NB4 (cell line): ENCODE measurements around the gene GNA15.

ENCODE experiments used
- DNase-seq: peaks from one replicate; pipeline ENCODE4 v3.0.0; 2010; ENCODE audit warnings: low read depth
- H3K4me3 ChIP-seq: one replicate; pipeline ENCODE4 v1.5.1; 2011; ENCODE audit warnings: mild to moderate bottlenecking, low read depth, low read length, moderate library complexity
- MYC ChIP-seq: IDR thresholded peaks from 2 replicates; pipeline ENCODE4 v1.6.1; 2011; ENCODE audit warnings: low read depth, low read length
- POLR2A ChIP-seq: IDR thresholded peaks from 2 replicates; pipeline ENCODE4 v1.6.1; 2011; ENCODE audit warnings: mild to moderate bottlenecking; ENCODE audit not compliant: insufficient read length; ENCODE audit errors: extremely low read depth
- TF ChIP-seq, protein P1 (sequence below): IDR thresholded peaks from one replicate; pipeline ENCODE4 v1.5.1; 2012; ENCODE audit warnings: low read depth, low read length
- TF ChIP-seq, protein P2 (sequence below): IDR thresholded peaks from 2 replicates; pipeline ENCODE4 v1.6.1; 2011; ENCODE audit warnings: low read depth, low read length

Gene GNA15

DNA sequence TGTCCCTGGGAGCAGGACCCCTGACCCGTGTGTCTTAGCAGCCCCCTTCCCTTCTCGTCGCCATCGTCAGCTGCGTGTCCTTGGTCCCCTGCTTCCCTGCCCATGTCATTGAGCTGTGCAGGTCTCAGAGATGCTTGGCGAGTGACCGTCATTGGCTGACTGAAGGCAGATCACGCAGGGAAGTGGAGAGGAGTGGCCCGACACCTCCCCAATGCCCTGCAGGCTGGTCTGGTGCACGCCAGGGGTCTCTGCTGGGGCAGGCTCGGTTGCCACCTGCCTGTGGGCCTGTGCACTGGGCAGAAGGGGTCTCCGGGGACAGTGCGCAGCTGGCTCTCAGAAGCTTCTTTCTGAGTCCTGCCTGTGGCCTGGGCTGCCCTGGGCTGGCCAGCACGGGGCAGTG is 35.5 kb upstream of the GNA15 start:
- no peak for DNase-seq
- TF ChIP-seq, protein P1, sequence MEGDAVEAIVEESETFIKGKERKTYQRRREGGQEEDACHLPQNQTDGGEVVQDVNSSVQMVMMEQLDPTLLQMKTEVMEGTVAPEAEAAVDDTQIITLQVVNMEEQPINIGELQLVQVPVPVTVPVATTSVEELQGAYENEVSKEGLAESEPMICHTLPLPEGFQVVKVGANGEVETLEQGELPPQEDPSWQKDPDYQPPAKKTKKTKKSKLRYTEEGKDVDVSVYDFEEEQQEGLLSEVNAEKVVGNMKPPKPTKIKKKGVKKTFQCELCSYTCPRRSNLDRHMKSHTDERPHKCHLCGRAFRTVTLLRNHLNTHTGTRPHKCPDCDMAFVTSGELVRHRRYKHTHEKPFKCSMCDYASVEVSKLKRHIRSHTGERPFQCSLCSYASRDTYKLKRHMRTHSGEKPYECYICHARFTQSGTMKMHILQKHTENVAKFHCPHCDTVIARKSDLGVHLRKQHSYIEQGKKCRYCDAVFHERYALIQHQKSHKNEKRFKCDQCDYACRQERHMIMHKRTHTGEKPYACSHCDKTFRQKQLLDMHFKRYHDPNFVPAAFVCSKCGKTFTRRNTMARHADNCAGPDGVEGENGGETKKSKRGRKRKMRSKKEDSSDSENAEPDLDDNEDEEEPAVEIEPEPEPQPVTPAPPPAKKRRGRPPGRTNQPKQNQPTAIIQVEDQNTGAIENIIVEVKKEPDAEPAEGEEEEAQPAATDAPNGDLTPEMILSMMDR = no peak
- TF ChIP-seq, protein P2, sequence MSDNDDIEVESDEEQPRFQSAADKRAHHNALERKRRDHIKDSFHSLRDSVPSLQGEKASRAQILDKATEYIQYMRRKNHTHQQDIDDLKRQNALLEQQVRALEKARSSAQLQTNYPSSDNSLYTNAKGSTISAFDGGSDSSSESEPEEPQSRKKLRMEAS = no peak
- TF ChIP-seq MYC (no peak), POLR2A (no peak)
- H3K4me3 ChIP-seq = no peak overlapping the region

DNA sequence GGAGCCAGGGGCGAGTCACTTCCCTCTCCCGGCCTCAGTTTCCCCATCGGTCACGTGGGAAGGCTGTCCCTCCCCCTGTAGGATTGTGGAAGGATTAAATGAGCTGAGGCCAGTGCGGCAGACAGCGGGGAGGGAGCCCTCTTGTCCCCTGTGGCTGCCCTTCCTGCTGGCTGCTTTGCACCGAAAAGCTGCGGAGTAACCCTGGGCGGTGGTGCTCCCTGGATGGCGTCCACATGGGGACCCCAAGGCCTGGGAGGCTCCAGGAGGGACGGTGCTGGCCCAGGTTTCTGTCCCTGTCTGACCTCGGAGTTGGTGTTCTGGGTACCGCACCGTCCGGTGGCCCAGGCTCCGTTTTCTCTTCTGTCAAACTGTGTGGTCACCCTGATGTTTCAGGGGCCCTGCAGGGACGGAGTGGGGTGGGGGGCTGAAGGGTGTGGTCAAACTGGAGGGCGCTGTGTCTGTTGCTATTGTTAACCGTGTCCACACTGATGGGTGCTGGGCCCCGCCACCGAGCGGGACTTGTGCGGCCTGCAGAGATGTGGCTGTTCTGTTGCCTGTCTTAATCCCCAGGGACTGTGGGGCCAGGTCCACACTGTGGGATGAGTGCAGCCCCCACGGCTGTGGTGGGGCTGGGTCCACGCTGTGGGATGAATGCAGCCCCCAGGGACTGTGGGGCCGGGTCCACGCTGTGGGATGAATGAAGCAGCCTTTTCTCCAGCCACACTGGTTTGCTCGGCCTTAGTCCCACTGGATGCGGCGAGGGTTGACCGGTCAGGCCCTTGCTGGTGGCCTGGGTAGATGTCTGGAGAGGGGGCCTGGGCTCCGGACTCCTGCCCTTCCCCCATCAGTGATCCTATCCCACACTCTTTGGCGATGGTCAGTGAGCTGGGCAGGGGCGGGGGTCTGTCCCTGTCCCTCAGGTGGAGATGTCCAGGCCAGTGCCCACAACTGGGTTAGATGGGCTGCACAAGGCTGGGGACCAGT is 34.8 kb upstream of the GNA15 start:
- TF ChIP-seq MYC (no peak), POLR2A (no peak)
- TF ChIP-seq, protein P1 = no peak
- TF ChIP-seq, protein P2 = no peak
- DNase-seq = no peak
- H3K4me3 ChIP-seq = no peak overlapping the region

DNA sequence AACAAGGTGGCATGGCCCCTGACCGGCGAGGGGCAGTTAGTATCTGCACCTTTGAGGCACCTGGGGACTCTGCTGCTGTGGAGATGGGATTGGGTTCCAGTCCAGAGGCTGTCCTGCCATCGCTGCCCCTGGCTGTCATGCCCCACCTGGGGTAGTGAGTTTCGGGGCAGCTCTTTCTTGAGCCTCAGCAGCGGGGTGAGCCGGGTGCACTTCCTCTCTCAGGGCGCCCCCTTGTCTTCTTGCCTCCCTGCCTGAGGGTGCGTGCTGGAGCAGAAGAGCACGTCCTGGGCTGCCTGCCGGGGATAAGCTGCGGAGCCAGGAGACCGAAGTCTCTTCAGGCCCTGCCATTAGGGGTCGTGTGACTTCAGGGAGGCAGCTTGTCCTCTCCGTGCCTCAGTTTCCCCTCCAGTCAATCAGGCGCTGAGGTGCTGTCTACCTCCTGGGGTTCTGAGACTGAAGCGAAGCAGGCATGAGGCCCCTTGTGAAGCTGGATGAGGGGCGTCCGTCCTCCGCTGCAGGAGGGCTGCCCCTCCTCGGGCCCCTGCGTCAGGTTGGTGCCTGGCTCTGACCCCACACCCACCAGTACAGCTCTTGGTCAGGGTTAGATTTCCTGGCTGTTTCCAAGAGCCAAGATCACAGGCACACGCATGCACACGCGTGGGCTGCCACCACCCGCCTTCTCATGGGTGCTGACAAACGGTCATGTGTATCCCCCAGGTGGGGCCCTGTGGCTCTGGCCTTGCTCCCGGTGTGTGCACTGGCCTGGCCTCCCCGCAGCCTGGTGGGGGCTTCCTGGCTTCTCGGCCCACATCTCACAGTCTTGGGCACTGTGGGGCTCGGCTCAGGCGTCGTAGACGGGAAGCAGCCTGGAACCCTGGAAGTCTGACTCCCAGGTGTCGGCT is 33.3 kb upstream of the GNA15 start:
- TF ChIP-seq, protein P2 = no peak
- TF ChIP-seq MYC = no peak
- TF ChIP-seq POLR2A = no peak
- TF ChIP-seq, protein P1 = no peak
- H3K4me3 ChIP-seq = no peak overlapping the region
- no peak for DNase-seq

DNA sequence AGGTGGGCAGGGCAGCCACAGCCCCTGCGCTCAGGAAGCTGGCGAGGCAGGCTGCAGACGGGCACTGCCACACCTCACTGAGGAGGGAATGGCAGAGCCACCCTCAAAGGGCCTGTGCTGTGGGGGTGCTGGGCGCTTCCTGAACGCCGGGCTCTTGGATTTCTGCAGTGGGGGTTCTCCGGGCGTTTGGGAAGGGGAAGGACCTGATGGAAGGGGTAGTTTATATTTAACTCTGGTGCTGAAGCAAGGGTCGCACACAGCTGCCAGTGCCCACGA is 31.2 kb upstream of the GNA15 start:
- no peak for TF ChIP-seq MYC
- TF ChIP-seq, protein P2 = no peak
- TF ChIP-seq, protein P1 = no peak
- no peak for TF ChIP-seq POLR2A
- DNase-seq = no peak
- H3K4me3 ChIP-seq = no peak overlapping the region

DNA sequence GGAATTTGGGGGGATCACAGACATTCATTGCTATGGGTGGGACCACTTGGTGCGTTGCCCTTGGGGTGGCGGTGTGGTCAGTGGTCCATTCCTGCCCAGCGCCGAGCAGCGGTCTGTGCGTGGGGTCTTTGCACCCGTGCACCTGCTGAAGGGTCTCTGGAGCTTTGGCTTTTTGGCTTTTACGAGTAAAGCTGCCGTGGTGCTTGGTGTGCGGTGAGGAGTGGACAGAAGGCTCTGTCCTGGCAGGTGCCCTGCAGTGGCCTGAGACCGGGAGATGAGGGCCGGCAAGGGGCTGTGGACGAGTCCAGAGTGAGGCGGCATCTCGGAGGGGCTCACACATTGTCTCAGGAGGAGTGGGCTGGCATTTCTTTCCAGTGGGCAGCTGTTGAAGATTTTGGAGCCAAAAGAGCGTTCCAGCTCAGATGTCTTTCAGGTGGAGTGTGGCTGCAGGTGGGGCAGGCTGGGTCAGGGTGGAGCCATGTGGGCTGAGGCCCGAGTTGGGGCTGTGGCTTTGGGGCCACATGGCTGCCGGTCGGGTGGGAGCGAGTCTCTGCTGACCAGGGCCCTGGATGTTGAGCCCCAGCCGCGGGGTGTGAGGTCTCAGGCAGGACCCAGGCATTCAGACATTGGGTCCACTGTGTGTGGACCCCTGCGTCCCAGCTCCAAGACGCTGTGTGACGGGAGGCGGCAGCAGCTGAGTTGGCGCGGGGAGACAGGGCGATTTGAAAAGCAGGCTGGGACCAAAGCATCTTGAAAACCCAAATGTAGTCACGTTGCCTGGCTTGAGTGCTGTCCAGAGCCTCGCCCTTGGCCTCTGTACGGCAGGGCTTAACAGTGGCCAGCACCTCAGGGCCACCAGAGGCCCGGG is 30.0 kb upstream of the GNA15 start:
- no peak for DNase-seq
- H3K4me3 ChIP-seq = no peak overlapping the region
- TF ChIP-seq POLR2A = no peak
- TF ChIP-seq, protein P2 = no peak

DNA sequence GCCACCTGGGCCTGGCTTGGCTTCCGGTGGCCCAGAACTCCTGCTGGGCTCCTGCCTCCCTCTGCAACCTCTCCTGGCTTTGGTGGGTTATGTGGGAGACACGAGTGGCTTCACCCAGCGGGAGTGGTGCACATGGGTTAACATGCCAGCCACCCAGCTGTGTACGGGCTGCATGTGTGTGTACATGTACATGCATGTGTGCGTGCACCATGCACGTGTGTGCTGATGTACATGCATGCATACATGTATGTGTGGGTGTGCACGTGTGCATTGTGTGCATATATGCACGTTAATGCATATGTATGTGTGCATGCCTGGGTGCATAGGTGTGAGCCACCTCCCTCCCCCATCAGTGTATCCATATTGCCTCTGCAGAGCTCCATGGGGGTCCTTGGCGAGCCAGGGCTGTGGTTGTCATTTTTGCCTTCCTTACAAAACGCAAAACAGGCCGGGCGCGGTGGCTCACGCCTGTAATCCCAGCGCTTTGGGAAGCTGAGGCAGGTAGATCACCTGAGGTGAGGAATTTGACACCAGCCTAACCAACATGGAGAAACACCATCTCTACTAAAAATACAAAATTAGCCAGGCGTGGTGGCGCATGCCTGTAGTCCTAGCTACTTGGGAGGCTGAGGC is 29.2 kb upstream of the GNA15 start:
- no peak for TF ChIP-seq MYC
- TF ChIP-seq, protein P1 = no peak
- TF ChIP-seq POLR2A = no peak
- TF ChIP-seq, protein P2 = no peak
- no peak for DNase-seq
- no peak overlapping the region for H3K4me3 ChIP-seq
